ENCODE data around the gene EXOC4. TPM values are rescaled to one million over a fixed set of nuclear protein-coding genes. Genes with fewer than 3 reads are reported as not detected.

EXOC4 gene
- total RNA-seq, 1 experiment from 2014 or later = 75.8 TPM

DNA sequence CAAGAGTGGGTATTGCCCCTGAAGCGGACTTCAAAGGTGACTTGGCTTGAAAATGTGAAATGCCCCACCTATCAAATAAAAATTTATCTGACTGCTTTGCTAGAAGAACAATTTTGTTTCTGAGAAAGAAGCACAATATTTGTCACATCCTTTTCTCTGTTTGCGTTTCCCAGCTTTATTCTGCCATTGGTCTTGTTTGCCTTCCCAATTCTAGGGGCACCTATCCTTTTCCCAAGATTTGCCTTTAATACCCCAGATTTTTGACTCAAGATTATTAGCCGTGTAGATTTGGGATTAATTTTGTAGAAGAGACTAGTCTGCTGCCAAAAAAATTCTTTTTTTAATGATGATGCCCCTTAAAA, 764.0 kb downstream of the EXOC4 start:
- H3K56ac ChIP-seq (ENCODE audit: insufficient read length, low read depth, low read length) = no peak overlapping the region
- no peak overlapping the region for H3K18ac ChIP-seq (ENCODE audit: insufficient read length, low read depth, low read length)
- Mint-ChIP-seq H3K27ac (no peak overlapping the region; a peak in 1 of 7 replicates), H3K9me3 (no peaks in the 10 kb centered on the region), H3K36me3 (ENCODE audit: insufficient read depth in 1 of 3, low read depth in 3 of 3) (peaks cover 0 to 3% (median 0%) of the 10 kb centered on the region in 3 experiments; a peak in 2 of 7 replicates), H3K4me1 (peaks cover 23 to 24% of the 10 kb centered on the region in 2 experiments), H3K27me3 (ENCODE audit: low read depth) (no peaks in the 10 kb centered on the region), H3K4me3 (no peak overlapping the region)
- H3T11ph ChIP-seq (ENCODE audit: low read length) = no peak overlapping the region
- H2BK5ac ChIP-seq (ENCODE audit: insufficient read length, low read length) = no peak overlapping the region
- H2BK12ac ChIP-seq (ENCODE audit: insufficient read length, low read depth, low read length) = no peak overlapping the region
- no peaks in the 10 kb centered on the region for H3K27me3 ChIP-seq (ENCODE audit: insufficient read depth, low read length)
- H2BK20ac ChIP-seq (ENCODE audit: low read depth, low read length, poor library complexity, severe bottlenecking) = no peak overlapping the region
- H3K23me2 ChIP-seq (ENCODE audit: insufficient read length, low read depth, low read length, poor library complexity, severe bottlenecking) = no peaks in the 10 kb centered on the region
- no peak overlapping the region for H3K23ac ChIP-seq (ENCODE audit: insufficient read length, low read depth, low read length)
- H2BK120ac ChIP-seq (ENCODE audit: low read depth, low read length, poor library complexity, severe bottlenecking) = no peak overlapping the region
- no peaks in the 10 kb centered on the region for H3K79me2 ChIP-seq (ENCODE audit: insufficient read depth, low read length)
- no peak overlapping the region for H2AK5ac ChIP-seq (ENCODE audit: insufficient read length, low read length)
- H3K27ac ChIP-seq (ENCODE audit: insufficient read length, low read depth, low read length) = no peak overlapping the region
- H4K8ac ChIP-seq (replicated peaks; ENCODE audit: insufficient read length, low read depth, low read length) = no peak overlapping the region
- H3K79me1 ChIP-seq (ENCODE audit: insufficient read depth, low read depth, low read length, poor library complexity, severe bottlenecking) = no peaks in the 10 kb centered on the region
- H3K9ac ChIP-seq (ENCODE audit: extremely low read depth, insufficient read length, low read length) = no peak overlapping the region
- no peak overlapping the region for H4K5ac ChIP-seq (ENCODE audit: insufficient read length, low read depth, low read length)
- H3K9me3 ChIP-seq (ENCODE audit: control insufficient read depth, low read depth, low read length) = no peaks in the 10 kb centered on the region
- no peak overlapping the region for H3K4me2 ChIP-seq (ENCODE audit: insufficient read depth, insufficient read length, low read length)
- H3K4ac ChIP-seq (ENCODE audit: low read depth, low read length) = no peak overlapping the region
- DNase-seq = no peak
- H2AFZ ChIP-seq (ENCODE audit: low read length) = no peak overlapping the region
- no peak overlapping the region for H2BK15ac ChIP-seq (ENCODE audit: low read depth, low read length)
- no CpG with 5 or more reads among the region's 3 CpGs for WGBS (ENCODE audit: extremely low coverage, insufficient read length, low lambda C conversion rate)
- no peaks in the 10 kb centered on the region for H3K4me1 ChIP-seq (ENCODE audit: insufficient read depth, low read length)
- H3K14ac ChIP-seq (ENCODE audit: insufficient read depth, low read length) = no peak overlapping the region
- no peak overlapping the region for H4K91ac ChIP-seq (ENCODE audit: insufficient read length, low read depth, low read length)
- TF ChIP-seq, protein P1, sequence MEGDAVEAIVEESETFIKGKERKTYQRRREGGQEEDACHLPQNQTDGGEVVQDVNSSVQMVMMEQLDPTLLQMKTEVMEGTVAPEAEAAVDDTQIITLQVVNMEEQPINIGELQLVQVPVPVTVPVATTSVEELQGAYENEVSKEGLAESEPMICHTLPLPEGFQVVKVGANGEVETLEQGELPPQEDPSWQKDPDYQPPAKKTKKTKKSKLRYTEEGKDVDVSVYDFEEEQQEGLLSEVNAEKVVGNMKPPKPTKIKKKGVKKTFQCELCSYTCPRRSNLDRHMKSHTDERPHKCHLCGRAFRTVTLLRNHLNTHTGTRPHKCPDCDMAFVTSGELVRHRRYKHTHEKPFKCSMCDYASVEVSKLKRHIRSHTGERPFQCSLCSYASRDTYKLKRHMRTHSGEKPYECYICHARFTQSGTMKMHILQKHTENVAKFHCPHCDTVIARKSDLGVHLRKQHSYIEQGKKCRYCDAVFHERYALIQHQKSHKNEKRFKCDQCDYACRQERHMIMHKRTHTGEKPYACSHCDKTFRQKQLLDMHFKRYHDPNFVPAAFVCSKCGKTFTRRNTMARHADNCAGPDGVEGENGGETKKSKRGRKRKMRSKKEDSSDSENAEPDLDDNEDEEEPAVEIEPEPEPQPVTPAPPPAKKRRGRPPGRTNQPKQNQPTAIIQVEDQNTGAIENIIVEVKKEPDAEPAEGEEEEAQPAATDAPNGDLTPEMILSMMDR (conservative IDR thresholded peaks at IDR 0.05) = peak; percentile 6; the same call in 2 of the 3 replicates
- no peaks in the 10 kb centered on the region for H4K20me1 ChIP-seq (ENCODE audit: control insufficient read depth, insufficient read depth, insufficient read length)
